GM21526 (cell line): ENCODE results near the gene REG4.
"Not testable (repeated sequence)": the region's sequence is repeated elsewhere in the genome, so short reads cannot be mapped to it uniquely, and the experiment has no call there.

Source experiments
- ATAC-seq: cut with Tn5 transposase; IDR thresholded peaks from one replicate; pipeline ENCODE4 v1.9.1; 2021; ENCODE audit warnings: moderate library complexity; ENCODE audit not compliant: unreplicated experiment, low FRiP score

REG4 gene

GRCh38 chr1:119811387-119811786, at the start of gene REG4:
REG4 (minus strand) TSS chr1:119811460; CDS start chr1:119808769, 2,691 bp downstream.
- no peak for ATAC-seq

- ATAC-seq: no peak
Observed at GRCh38 chr1:119859647-119860046, 48.4 kb upstream of the REG4 start.

GRCh38 chr1:119858556-119859214, 47.4 kb upstream of the REG4 start:
- ATAC-seq: not testable (repeated sequence)

- no peak for ATAC-seq
Observed at GRCh38 chr1:119858126-119858525, 46.9 kb upstream of the REG4 start.

GRCh38 chr1:119853155-119853554, 41.9 kb upstream of the REG4 start:
- no peak for ATAC-seq

GRCh38 chr1:119844206-119844605, 32.9 kb upstream of the REG4 start:
- not testable (repeated sequence) for ATAC-seq

GRCh38 chr1:119841306-119841705, 30.0 kb upstream of the REG4 start:
- no peak for ATAC-seq

GRCh38 chr1:119840745-119841144, 29.5 kb upstream of the REG4 start:
- no peak for ATAC-seq

- no peak for ATAC-seq
Observed at GRCh38 chr1:119838236-119838635, 27.0 kb upstream of the REG4 start.

- ATAC-seq: no peak
Observed at GRCh38 chr1:119834990-119835389, 23.7 kb upstream of the REG4 start.

GRCh38 chr1:119831027-119831426, 19.8 kb upstream of the REG4 start:
- no peak for ATAC-seq

- no peak for ATAC-seq
Observed at GRCh38 chr1:119829625-119830024, 18.4 kb upstream of the REG4 start.

- ATAC-seq: not testable (repeated sequence)
Observed at GRCh38 chr1:119829006-119829405, 17.7 kb upstream of the REG4 start.

- no peak for ATAC-seq
Observed at GRCh38 chr1:119828266-119828665, 17.0 kb upstream of the REG4 start.

- ATAC-seq: no peak
Observed at GRCh38 chr1:119827010-119827409, 15.8 kb upstream of the REG4 start.

GRCh38 chr1:119822406-119822805, 11.1 kb upstream of the REG4 start:
- ATAC-seq: no peak

GRCh38 chr1:119818181-119818580, 6.9 kb upstream of the REG4 start:
- ATAC-seq: no peak

- ATAC-seq: no peak
Observed at GRCh38 chr1:119816407-119816806, 5.1 kb upstream of the REG4 start.

GRCh38 chr1:119815928-119816327, 4.7 kb upstream of the REG4 start:
- no peak for ATAC-seq

- ATAC-seq: no peak
Observed at GRCh38 chr1:119815361-119815760, 4.1 kb upstream of the REG4 start.

GRCh38 chr1:119814288-119814687, 3.0 kb upstream of the REG4 start:
- ATAC-seq: no peak

GRCh38 chr1:119811985-119812557, 811 bp upstream of the REG4 start:
- ATAC-seq: no peak
